ENCODE measurements around the gene KIAA1671.
A peak's percentile ranks its signal among the peaks of the same experiment; 100 is the strongest.
"Not testable (repeated sequence)": the region's sequence is repeated elsewhere in the genome, so short reads cannot be mapped to it uniquely, and the experiment has no call there.

The KIAA1671 gene

GRCh38 chr22:25174156-25174887 is 221.8 kb downstream of the KIAA1671 start:
- DNase-seq (ENCODE audit: low spot score), result no peak

GRCh38 chr22:25174888-25175411 is 222.4 kb downstream of the KIAA1671 start:
- no peak for DNase-seq (ENCODE audit: low spot score)

GRCh38 chr22:25176175-25176574 is 223.7 kb downstream of the KIAA1671 start:
- DNase-seq (ENCODE audit: low spot score), result no peak

- DNase-seq (ENCODE audit: low spot score), result no peak
These were observed 224.3 kb downstream of the KIAA1671 start for GRCh38 chr22:25176799-25177198.

GRCh38 chr22:25177226-25177625 is 224.7 kb downstream of the KIAA1671 start:
- no peak for DNase-seq (ENCODE audit: low spot score)

- no peak for DNase-seq (ENCODE audit: low spot score)
These were observed 225.4 kb downstream of the KIAA1671 start for GRCh38 chr22:25177895-25178294.

GRCh38 chr22:25178348-25178747 is 225.8 kb downstream of the KIAA1671 start:
- not testable (repeated sequence) for DNase-seq (ENCODE audit: low spot score)

GRCh38 chr22:25178869-25179631 is 226.5 kb downstream of the KIAA1671 start:
- not testable (repeated sequence) for DNase-seq (ENCODE audit: low spot score)

- DNase-seq (ENCODE audit: low spot score), result no peak
These were observed 229.9 kb downstream of the KIAA1671 start for GRCh38 chr22:25182131-25183110.

GRCh38 chr22:25183949-25184619 is 231.6 kb downstream of the KIAA1671 start:
- DNase-seq (ENCODE audit: low spot score), result peak; percentile 35

GRCh38 chr22:25186140-25186539 is 233.6 kb downstream of the KIAA1671 start:
- no peak for DNase-seq (ENCODE audit: low spot score)

- DNase-seq (ENCODE audit: low spot score), result no peak
These were observed 235.0 kb downstream of the KIAA1671 start for GRCh38 chr22:25187469-25187868.

- no peak for DNase-seq (ENCODE audit: low spot score)
These were observed 239.9 kb downstream of the KIAA1671 start for GRCh38 chr22:25192406-25192805.

GRCh38 chr22:25193130-25193529 is 240.6 kb downstream of the KIAA1671 start:
- DNase-seq (ENCODE audit: low spot score), result no peak

- no peak for DNase-seq (ENCODE audit: low spot score)
These were observed 241.0 kb downstream of the KIAA1671 start for GRCh38 chr22:25193548-25193947.

- DNase-seq (ENCODE audit: low spot score), result no peak
These were observed 243.8 kb downstream of the KIAA1671 start for GRCh38 chr22:25196326-25196725.

GRCh38 chr22:25197340-25197739 is 244.8 kb downstream of the KIAA1671 start:
- DNase-seq (ENCODE audit: low spot score), result no peak

- no peak for DNase-seq (ENCODE audit: low spot score)
These were observed 247.4 kb downstream of the KIAA1671 start, which contains the start of gene CRYBB3 for GRCh38 chr22:25199731-25200520. TSS of gene CRYBB3 (plus strand) at chr22:25199858. CDS start at chr22:25201397, 1,539 bp downstream.

GRCh38 chr22:25200967-25201366 is 248.5 kb downstream of the KIAA1671 start:
- no peak for DNase-seq (ENCODE audit: low spot score)

GRCh38 chr22:25201557-25202273 is 249.2 kb downstream of the KIAA1671 start:
- no peak for DNase-seq (ENCODE audit: low spot score)

All from HuH-7.5 (cell line).